Measurements from ENCODE around the gene XIRP2.

DNA sequence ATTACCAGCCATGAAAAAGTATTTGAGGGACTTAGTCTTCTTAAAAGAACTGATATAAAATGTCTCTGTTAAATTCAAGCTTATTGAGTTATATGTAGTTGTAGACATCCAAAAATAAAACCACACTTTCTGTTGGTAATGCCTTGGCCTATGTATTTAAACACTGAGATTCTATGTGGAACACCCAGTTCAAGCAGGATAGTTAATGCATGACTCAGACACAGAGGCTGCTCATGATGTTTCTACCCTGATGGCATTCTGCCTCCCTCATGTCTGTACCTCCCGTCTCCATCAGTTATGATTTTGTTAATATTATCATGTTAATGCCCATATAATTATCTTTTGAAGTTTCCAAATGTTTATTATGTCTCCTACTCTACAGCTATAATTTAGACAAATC, 164.5 kb downstream of the XIRP2 start:
- TF ChIP-seq POLR2A (IDR thresholded peaks at IDR 0.05), result no peak
- TF ChIP-seq, protein P1, sequence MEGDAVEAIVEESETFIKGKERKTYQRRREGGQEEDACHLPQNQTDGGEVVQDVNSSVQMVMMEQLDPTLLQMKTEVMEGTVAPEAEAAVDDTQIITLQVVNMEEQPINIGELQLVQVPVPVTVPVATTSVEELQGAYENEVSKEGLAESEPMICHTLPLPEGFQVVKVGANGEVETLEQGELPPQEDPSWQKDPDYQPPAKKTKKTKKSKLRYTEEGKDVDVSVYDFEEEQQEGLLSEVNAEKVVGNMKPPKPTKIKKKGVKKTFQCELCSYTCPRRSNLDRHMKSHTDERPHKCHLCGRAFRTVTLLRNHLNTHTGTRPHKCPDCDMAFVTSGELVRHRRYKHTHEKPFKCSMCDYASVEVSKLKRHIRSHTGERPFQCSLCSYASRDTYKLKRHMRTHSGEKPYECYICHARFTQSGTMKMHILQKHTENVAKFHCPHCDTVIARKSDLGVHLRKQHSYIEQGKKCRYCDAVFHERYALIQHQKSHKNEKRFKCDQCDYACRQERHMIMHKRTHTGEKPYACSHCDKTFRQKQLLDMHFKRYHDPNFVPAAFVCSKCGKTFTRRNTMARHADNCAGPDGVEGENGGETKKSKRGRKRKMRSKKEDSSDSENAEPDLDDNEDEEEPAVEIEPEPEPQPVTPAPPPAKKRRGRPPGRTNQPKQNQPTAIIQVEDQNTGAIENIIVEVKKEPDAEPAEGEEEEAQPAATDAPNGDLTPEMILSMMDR (IDR thresholded peaks at IDR 0.05), result no peak

All from body of pancreas (tissue), 4 donors.